SHP77 treated with DMSO at 0.1 percent for 48 hours (cell line): ENCODE data around the gene HDAC7.
"Not testable (repeated sequence)": the region's sequence is repeated elsewhere in the genome, so short reads cannot be mapped to it uniquely, and the experiment has no call there.

Experiments
- DNase-seq: peaks from one replicate; lab custom pipeline; 2025; lab: John Stamatoyannopoulos, UW

The HDAC7 gene

DNA sequence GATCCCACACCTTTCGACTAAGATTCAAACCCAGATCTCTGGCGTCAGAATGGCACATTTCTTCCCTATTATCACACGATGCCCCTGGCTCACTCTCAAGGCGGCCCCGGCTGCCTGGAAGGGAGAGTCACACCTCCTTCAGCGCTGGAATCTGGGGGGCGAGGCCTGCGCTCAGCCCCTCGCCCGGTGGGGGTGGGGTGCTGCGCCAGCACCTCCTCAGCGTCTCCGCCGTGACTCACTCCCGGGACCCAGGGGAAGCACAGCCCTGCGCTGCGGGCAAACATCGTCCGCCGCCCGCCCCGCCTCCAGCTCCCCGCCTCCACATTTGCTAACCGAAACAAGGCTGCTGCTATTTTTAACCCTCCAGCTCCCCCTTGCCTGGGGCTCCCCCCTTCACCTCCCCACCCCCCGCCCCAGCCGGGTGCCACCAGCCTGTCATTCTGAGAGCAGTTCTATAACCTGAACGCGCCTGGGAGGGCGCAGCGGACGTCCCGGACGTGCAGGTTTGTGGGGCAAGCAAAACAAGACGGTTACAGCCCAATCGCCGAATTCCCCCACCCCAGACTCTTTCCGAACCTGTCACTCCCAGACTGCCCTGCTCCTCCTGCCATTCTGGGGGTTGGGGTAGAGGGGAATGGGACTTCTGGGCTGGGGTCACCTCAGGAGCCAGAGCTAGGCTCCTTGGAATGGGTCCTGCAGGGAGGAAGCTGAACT, 6.7 kb downstream of the HDAC7 start:
- DNase-seq, result no peak

DNA sequence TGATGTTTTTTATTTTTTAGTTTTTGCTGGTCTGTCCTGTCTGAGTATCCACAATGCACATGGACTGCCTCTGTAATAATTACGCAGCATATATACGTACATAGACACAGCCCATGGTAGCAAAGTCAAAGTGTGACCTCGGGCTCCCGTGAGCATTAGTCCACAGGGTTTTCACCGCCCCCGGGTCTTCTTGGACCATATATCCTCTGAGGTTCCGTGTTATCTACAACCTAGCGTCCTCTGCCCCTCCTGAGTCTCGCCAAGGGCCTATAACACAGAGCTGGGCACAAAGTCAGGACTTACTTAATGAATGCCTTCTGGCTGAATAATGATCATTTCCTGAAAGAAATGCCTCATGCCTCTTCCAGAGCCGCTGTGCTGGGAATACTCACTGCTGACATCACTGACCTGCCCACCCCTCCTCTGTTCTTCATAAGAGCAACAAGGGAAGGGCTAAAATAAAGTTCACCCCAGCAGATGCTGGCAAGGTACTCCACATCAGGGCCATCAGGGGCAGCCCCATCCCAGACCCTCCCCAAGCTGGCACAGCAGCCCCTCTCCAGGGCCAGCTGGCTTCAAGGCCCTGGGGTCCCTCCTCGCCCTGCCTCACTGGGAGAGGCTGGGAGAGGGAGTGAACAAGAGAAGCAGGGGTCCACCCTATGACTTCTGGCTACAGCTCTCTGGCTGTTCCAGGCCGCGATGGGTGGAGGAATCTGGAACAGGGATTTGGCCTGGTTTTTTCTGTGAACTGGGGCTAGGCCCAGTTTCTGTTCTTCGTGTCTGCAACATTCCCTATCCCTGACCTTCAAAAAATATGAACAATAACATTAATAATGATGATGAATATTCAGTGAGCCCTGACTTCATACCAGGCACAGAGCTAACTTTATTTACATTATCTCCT, 7.9 kb downstream of the HDAC7 start:
- DNase-seq, result no peak

DNA sequence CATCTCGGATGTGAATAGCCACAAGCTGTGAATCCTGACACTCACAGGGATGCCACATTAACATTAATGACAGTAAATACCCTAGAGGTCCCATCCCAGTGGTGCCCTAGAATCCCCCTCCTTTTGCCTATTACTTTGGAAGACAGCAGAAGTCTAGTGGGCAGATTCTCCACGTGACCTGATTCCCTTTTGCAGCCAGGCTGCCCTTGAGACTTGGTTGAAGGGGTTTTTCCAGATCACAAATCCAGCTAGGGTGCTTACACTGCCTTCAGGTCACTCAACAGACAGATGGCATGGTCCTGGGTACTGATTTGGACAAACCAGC, 8.7 kb downstream of the HDAC7 start:
- DNase-seq, result no peak

DNA sequence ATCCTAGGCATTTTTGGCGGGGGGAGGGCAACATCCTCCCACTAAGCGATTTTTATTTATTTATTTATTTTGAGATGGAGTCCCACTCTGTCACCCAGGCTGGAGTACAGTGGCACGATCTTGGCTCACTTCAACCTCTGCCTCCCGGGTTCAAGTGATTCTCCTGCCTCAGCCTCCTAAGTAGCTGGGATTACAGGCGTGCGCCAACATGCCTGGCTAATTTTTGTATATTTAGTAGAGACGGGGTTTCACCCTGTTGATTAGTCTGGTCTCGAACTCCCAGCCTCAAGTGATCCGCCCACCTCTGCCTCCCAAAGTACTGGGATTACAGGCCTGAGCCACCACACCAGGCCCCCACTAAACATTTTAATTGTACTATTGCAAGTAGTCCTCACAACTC, 10.2 kb downstream of the HDAC7 start:
- not testable (repeated sequence) for DNase-seq

DNA sequence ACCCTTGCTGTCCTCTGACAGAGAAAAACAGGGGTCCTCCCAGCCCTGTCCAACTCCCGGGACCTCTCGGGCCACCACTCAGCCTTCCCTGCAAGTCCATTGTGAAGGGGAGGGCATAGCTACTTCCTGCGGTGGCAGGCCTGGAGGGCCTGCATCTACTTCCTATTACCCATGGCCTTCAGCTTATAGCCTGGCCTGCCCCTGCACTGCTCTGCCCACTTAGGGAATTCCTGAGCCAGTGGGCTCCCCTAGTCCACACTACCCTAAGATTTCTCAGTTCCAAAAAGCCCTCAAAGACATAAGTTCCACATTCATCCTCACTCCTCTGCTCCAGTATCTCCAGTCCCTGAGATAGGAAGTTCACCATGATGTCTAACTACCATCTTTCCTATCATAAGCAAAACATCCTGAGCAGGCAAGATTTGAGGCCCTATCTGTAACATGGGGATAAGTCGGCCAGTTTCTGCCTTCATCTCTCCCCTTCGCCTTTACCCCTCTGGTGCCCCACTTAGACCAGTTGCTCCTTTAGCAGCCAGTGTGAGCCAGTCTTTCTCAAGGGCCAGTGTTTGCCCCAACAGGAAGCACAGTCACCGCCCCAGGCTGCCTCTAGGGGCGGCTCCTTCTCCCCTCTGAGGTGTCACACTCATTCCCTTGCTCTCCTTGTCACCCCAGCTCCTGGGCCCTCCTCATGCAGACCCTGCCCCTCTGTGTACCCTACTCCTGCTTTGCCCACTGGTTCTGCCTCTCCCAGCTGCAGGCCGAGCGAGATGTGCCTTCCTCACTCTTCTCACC, 10.9 kb downstream of the HDAC7 start:
- DNase-seq, result no peak

DNA sequence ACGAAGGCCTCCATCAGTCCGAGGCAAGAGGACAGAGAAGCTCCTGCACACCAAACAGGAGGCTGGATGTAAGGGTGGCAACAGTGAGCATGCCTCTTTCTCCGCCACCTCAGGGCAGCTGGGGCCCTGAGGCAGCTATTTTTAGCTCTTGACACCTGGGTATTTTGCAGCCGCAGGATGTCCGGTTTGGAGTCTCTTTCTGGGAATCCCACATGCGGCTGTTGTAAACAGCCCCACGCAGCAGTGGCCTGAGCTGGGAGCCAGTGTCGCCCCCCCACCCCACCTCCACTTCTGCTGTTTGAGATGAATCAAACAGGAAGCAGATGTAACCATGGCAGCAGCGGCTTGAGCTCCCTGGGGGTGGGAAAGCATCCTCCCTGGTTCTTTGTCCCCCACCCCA, 11.7 kb downstream of the HDAC7 start:
- DNase-seq, result peak; percentile 16

DNA sequence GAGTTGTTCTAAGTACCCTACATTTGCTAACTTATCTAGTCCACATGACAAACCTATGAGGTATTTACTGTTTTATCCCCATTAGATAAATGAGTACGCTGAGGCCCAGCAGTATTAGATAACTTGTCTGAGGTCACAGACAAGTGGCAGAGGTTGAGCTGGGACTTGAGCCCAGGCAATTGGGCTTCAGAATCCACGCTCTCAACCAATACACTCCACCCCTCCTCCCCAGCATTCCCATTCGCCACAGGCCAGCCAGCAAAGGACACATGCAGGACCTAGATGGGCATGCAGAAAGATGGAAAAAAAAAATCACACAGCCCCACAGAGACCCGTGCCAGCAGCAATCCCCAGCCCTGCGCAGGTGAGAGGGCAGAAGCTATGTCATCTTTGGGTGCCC, 12.4 kb downstream of the HDAC7 start:
- DNase-seq, result no peak

DNA sequence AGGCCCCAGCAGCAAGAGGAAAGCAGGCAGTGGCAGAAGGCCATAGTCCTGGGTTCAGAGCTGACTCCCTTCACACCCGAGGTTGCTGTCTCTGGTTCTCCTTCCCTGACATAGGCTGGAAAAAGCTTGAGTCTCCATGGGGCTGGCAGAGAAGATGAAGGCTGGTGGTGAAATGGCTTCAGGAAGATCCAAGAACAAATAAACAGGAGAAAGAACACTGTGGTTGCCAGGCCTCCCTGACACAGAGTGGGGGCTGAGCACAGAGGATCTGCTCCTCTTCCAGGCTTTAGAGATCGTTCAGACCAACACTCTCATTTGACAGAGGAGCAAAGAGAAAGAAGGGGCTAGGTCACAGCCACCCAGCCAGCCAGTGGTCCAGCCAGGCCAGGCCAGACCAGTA, 14.3 kb downstream of the HDAC7 start:
- DNase-seq, result no peak

DNA sequence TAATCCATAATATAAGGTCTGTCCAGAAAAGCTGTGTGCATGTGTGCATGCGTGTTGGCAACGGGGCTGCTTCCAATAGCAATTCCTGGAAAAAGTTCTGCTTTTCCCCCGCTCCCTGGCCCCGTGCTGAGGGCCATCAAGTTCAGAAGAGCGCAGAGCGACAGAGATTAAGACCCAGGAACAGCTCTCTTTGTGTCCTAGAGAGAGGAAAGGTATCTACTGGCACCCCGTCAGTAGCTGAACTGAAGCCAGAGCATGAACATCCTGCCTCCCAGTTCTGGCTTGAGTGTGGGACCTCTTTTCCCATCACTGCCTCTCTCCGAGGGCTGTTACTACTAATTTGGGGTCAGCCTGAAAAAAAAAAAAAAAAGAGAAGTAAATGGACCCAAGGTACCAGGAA, 15.5 kb downstream of the HDAC7 start:
- no peak for DNase-seq

DNA sequence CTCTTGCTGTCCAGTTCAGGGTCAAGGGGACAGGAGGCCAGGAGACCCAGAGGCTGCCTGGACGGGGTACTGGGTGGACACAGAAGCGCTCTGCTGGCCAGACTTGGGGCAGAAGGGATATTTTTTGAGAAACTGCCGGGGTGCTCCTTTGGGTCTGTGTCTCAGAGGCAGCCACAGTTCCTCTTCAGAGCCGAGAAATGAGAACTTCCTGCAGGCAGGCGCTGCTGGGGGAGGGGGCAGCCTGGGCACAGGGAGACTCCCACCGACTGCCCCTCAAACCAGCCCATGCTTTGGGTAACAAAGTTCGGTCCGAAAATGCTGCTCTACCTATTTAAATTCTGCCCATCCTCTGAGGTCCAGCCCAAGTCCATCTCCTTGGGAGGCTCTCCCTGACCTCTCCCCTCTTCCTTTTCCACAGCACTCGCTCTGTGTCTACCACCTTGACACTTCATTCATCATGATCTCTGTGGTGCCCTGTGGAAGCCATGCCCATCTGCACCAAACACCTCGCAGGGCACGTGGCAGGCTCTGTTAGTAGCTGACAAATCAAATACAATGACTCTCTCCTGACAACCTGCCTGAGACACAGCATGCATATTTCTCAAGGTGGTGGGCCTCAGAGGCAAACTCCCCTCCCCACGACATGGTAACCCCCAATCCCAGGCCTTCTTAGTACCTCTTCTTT, 16.4 kb downstream of the HDAC7 start:
- DNase-seq, result no peak

DNA sequence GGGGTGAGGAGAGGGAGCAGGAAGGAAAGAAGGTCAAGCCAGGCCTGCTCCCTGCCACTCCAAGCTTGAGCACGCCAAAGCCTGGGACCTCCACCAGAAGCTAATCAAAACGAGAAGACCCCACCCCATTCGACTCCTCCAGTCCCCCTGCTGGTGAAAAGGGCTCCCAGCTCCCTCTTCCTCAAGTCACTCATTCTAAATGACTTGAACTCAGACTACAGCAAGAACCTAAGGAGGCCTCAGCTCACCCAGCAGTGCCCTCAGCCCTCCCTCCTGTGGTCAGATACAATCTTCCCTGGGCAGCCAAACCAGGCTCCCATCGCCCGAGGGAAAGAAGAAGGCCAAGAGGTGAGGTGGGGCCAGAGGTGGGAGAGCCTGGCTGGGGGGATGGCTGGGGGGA, 17.4 kb downstream of the HDAC7 start:
- no peak for DNase-seq

DNA sequence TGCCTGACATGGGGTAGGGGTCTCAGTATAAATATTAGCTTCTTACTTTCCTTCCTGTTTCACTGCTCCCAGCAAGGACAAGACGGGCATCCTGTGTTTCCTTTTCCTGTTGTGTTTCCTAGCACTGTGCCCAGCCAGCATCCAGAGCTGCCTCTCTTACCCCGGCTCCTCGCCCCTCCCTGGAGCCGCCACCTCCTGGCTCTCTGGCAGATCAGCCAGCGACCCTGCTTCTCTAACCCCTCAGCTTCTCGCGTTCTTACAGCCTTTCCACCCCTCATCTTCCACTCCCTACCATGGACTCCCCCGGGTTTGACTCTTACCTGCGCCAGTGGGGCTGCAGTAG, 17.8 kb downstream of the HDAC7 start:
- no peak for DNase-seq

DNA sequence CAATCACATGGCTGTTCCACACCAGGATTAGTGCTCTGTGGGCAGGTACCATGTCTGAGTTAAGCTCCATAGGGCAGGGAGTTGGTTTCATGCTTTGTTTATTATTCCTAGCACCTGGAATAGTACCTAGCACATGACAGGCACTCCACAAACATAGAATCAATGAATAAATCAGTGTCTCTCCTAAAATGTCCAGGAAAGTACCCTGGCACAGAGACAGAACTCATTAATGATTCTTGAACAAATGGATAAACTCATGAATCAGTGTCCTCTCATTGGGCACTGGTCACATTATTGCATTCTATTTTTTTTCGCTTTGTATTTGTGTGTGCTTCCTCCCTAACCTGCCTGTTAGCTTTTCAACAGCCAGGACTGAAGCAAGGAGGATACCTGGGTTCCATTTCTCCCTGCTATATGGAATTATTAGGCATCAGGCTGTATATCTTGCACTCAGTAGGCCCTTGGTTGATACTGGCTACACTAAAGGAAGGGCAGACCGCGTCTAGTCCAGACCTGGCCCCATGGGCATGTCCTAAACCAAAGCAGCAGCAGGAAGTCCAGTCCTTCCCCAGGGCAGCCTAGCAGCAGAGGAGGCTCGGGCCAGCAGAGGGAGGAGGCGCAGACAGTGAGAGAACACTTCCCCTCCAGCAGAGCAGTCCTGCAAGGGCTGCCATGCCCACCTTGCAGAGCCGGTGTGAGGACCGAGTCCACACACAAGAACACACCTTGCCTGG, 18.4 kb downstream of the HDAC7 start:
- DNase-seq, result no peak

DNA sequence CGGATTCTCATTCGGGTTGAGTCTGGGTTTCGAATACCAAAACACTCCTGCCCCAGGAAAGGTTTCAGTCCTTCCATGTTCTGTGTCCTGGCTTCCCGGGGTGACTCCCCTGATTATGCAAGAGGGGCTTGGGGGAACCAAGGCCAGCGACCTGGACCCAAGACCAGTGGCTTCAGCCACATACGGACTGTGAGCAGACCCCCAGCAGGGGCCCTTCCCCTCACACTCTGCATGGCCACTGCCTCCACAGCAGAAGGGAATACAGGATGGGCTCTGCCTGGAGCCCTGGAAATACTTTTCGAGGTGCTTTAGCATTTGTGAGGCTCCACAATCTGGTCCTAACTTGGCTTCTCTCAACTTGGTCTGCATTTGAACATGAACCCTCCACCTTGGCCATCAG, 19.1 kb downstream of the HDAC7 start:
- DNase-seq, result no peak

DNA sequence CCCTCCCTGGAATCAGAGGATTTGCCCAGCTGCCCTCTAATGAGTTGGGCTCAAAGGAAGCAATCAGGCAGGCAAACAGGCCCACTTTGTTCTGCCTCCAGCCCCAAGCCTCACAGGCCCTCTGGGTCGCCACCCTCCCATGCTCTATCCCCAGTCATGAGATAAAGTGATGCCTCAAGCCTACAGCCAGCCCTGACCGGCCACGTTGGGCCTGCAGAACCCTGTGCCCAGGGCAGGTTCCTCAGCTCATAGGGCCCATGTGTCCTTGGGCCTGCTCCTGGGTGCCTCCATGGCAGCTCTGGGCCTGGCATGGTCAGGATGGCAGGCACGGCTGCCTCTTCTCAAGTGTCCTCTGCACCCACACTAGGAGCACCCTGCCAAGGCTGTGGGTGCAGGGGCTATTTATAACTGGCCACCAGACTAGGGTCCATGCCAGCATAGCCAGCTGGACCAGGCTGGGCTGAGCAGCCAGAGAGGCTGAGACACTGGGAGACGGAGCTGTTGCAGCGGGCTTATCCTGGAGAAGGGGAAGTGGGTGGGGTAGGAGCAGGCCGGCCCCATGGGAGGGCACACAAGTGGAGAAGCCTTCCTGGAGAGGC, 20.2 kb downstream of the HDAC7 start:
- no peak for DNase-seq

DNA sequence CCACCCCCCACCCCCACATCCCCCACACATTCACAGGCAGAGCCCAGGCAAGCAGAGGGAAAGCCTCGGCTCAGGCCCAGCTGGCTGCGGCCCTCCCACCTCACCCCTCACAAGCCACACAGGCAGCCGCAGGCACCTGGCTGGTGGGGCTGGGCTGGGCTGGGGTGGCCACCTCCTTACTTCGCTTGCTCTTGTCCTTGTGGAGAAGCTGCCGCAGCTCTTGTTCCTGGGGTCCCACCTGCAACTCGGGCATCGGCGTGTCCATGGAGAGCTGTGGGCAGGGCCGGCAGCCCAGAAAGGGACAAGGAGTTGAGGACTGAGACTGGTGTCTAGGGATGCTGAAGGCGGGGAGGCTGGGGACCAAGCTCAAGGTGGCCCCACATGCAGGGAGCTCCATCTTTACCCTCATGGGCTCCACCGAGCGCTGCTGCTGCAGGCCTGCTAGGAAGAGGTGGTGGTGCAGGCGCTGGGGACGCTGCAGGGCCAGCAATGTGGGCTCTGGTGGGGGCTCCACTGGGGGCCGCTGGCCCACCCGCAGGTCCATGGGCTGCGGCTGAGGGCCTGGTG, 21.2 kb downstream of the HDAC7 start:
- no peak for DNase-seq

DNA sequence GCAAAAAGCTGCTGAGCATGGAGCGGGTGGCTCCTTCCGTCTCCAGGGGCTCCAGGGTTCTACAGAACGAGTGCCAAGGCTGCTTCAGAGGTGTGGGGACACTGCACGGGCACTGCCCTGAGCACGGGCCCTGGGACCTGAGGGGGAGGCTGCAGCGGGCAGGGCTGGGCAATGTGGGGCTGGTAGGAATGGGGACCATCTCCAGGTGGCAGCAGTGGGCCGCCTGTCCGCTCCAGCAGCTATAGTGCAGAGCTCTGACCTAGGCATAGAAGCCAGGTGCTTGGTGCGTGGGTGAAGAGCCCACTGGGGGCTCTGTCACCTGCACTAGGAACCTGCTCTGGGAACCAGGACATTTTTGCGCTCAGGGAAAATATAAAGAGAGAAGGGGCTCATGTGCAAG, 22.3 kb downstream of the HDAC7 start:
- DNase-seq, result no peak

DNA sequence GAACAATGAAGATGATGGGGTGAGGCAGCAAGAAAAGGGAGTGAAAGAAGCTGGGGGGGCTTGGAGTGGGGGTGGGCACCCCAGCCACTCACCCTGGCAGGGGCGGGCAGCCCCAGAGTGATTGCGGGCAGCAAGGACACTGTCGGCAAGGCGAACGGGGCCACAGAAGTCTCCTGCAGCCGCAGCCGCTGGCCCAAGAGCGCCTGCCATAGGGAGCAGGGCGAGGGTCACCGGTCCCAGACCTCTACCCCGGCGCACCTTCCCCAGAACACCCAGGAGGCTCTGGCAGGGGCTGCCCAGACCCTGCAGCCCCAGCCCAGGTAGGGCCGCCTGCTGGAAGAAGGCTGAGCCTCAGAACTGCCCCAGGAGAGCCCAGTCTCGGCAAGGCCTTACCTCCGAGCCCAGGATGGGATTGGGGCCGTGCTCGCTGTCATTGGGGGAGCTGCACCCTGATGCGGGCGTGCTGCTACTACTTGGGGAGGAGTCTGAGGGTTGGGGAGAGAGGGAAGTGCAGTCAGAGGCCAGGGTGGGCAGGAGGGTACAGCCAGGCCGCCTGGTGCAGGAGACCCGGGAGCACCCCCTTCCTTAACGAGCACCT, 23.8 kb downstream of the HDAC7 start:
- DNase-seq, result no peak

DNA sequence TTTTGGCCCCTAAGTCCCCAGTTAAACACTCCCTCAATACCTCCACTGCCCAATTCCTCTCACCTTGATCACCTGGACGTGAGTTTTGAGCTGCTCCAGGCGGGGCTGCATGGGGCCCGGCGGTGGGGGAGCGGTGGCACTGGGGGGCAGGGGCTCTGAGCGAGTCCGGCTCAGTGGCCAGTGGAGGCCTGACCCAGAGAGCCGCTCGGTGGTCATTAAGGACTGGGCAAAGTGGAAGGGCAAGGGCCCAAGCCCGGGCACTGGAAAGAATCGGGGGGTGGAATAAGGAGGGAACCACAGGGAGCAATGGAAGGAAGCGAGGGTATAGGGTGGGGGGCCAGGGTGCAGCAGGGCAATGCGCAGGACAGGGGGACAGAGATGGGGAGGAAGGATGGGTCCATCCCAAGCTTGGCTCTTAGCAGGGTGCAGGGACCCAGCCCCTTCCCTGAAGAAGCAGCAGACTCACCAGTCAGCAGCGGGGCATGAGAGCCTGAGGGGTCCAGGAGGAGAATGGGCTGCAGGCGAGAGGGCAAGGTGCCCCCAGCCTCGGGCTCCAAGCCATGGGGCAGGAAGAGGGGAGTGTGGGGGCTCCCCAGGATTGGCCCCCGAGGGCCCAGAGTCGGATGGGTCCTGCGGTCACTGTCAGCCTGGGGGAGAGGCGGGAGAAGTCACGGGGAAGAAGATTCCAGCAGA, 24.4 kb downstream of the HDAC7 start:
- no peak for DNase-seq

DNA sequence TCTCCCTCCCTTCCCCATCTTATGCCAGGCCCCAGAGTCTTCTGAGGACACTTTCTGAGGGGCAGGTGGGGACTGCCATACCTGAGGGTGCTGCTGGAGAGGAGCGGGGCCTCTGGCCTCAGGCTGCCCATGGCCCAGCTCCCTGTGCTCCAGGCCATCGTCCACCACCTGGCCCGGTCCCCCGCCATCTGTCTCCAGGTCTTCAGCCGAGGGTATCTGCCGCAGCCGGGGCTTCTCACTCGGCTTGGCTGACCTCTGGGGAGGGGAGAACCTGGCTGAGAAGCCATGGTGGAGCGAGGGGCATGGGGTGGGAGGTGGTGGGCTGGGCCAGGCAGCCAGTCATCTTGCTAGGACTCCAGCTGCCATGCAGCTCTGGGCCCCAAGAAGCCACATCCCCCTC, 25.0 kb downstream of the HDAC7 start:
- DNase-seq, result no peak
